Breast epithelium (tissue), 4 donors: ENCODE data around the gene UNC80. TPM values are rescaled to one million over a fixed set of nuclear protein-coding genes. Genes with fewer than 3 reads are reported as not detected.

Source experiments
- DNase-seq, 2 donors: peaks; one replicate each; pipeline ENCODE4 v3.0.0-alpha.2; 2019; ENCODE audit warnings: low spot score in 2 of 2
- H3K27ac ChIP-seq, 2 donors: fragments of 200-600 bp; sonication (generic) in 1 of 2; one replicate each; pipeline ENCODE4 v1.5.1; 2016 to 2019; ENCODE audit warnings: mild to moderate bottlenecking in 1 of 2
- H3K27me3 ChIP-seq, 2 donors: fragments of 200-600 bp; sonication (generic) in 1 of 2; one replicate each; pipeline versions ENCODE4 v1.5.1 to v1.6.0; 2017 to 2019; ENCODE audit warnings: control low read depth in 1 of 2, mild to moderate bottlenecking in 1 of 2
- H3K36me3 ChIP-seq: fragments of 200-600 bp; one replicate; pipeline ENCODE4 v1.5.1; 2019
- H3K4me1 ChIP-seq, 2 donors: fragments of 200-600 bp; sonication (generic); one replicate each; pipeline ENCODE4 v1.5.1; 2016 to 2019; ENCODE audit warnings: control low read depth in 1 of 2
- H3K4me3 ChIP-seq, 3 donors: fragments of 200-600 bp; sonication (generic); 1 replicate in 2 of 3; 2 replicates in 1 of 3; pipeline ENCODE4 v1.5.1; 2016 to 2019; ENCODE audit warnings: mild to moderate bottlenecking in 3 of 3, moderate library complexity in 2 of 3
- H3K9me3 ChIP-seq, 2 donors: fragments of 200-600 bp; sonication (generic) in 1 of 2; one replicate each; pipeline ENCODE4 v1.5.1; 2016 to 2019; ENCODE audit warnings: control low read depth in 1 of 2
- POLR2A ChIP-seq: fragments of 450-650 bp; IDR thresholded peaks from one replicate; pipeline ENCODE4 v1.6.1; 2016; ENCODE audit warnings: antibody characterized with exemption, mild to moderate bottlenecking, moderate library complexity
- POLR2AphosphoS5 ChIP-seq, 3 donors: sonication (generic); formaldehyde crosslinking; IDR thresholded peaks; one replicate each; pipeline ENCODE4 v1.6.1; 2017; ENCODE audit warnings: antibody characterized with exemption in 3 of 3
- intact Hi-C: fragments of 100-400 bp; cut with DNase I; formaldehyde crosslinking; loops from one replicate; pipeline ENCODE4 v1.15.1; 2023; ENCODE audit warnings: low total_unique reads
- total RNA-seq, 3 donors: library from RNA; depleted of rRNA; stranded (reverse); fragments of >200 nt; gene quantifications; one replicate each; pipeline ENCODE4 v1.1.0, GENCODE V29; 2016
- TF ChIP-seq, protein P1 (sequence below), 3 donors: fragments of 450-650 bp; IDR thresholded peaks; one replicate each; pipeline ENCODE4 v1.5.1; 2016 to 2017; ENCODE audit warnings: antibody characterized with exemption in 3 of 3, mild to moderate bottlenecking in 3 of 3, moderate library complexity in 3 of 3

Gene UNC80
- total RNA-seq, 3 donors from 2014 or later, result under 0.01 TPM; not detected in 2

DNA sequence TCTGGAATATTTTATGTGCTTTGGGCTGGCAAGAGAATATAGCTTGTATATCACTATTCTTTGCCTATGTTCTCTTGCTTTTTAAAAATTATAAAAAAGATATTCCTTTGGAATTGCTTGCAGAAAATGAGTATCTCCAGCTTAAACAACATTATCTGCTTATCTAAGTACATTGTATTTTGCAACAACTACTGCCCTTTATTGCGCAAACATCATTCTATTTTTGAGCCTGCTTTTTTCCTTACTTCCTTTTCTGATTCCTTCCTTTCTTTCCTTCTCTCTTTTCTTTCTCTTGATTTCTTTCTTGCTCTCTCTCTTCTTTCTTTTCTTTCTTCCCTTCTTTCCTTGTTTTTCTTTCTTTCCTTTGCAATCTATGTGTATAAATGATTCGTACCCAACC is 74.0 kb downstream of the UNC80 start:
- TF ChIP-seq POLR2A (no peak), POLR2AphosphoS5 (IDR thresholded peaks at IDR 0.05) (no peak)
- TF ChIP-seq, protein P1, sequence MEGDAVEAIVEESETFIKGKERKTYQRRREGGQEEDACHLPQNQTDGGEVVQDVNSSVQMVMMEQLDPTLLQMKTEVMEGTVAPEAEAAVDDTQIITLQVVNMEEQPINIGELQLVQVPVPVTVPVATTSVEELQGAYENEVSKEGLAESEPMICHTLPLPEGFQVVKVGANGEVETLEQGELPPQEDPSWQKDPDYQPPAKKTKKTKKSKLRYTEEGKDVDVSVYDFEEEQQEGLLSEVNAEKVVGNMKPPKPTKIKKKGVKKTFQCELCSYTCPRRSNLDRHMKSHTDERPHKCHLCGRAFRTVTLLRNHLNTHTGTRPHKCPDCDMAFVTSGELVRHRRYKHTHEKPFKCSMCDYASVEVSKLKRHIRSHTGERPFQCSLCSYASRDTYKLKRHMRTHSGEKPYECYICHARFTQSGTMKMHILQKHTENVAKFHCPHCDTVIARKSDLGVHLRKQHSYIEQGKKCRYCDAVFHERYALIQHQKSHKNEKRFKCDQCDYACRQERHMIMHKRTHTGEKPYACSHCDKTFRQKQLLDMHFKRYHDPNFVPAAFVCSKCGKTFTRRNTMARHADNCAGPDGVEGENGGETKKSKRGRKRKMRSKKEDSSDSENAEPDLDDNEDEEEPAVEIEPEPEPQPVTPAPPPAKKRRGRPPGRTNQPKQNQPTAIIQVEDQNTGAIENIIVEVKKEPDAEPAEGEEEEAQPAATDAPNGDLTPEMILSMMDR (IDR thresholded peaks at IDR 0.05), result no peak
- intact Hi-C loops, result no loop called here
- no peak for DNase-seq

DNA sequence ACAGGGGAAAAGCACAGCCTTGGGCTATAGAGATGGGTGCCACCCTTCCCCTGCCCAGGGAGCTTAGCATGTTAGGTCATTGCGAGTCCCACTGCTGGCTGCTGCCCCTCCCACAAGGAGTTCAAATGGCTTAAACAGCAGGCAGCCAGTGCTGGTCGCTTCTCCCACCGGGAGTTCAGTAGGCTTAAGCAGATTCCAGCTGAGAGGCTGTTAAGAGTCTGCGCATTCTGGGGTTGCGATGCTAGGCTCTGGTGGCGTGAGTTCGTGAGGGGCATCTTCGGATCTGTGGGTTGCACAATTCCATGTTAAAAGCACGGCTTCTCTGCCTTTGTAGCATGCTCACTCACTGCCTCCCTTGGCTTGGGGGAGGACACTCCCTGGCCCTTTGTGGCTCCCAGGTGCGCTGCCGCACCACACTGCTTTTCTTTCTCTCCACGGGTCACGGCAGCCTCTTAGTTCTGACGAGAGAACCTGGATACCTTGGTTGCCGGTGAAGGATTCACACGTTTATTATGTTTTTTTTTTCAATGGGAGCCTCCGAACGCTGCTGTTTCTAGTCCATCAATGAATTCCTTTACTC is 93.2 kb downstream of the UNC80 start:
- Histone ChIP-seq H3K27ac (no peak overlapping the region), H3K36me3 (no peaks in the 10 kb centered on the region), H3K4me1 (no peaks in the 10 kb centered on the region), H3K9me3 (peaks cover 8% of the 10 kb centered on the region in 2 donors), H3K4me3 (no peak overlapping the region), H3K27me3 (no peaks in the 10 kb centered on the region)
- no peak for DNase-seq
- TF ChIP-seq POLR2AphosphoS5 (IDR thresholded peaks at IDR 0.05) (no peak), POLR2A (no peak)
- TF ChIP-seq, protein P1 (IDR thresholded peaks at IDR 0.05), result no peak
- intact Hi-C loops, result no loop called here

More for the DNA sequence above, 74.0 kb downstream of the UNC80 start:
- Histone ChIP-seq H3K27ac (no peak overlapping the region), H3K36me3 (no peaks in the 10 kb centered on the region), H3K4me1 (no peaks in the 10 kb centered on the region), H3K4me3 (no peak overlapping the region), H3K27me3 (no peaks in the 10 kb centered on the region), H3K9me3 (no peaks in the 10 kb centered on the region)

DNA sequence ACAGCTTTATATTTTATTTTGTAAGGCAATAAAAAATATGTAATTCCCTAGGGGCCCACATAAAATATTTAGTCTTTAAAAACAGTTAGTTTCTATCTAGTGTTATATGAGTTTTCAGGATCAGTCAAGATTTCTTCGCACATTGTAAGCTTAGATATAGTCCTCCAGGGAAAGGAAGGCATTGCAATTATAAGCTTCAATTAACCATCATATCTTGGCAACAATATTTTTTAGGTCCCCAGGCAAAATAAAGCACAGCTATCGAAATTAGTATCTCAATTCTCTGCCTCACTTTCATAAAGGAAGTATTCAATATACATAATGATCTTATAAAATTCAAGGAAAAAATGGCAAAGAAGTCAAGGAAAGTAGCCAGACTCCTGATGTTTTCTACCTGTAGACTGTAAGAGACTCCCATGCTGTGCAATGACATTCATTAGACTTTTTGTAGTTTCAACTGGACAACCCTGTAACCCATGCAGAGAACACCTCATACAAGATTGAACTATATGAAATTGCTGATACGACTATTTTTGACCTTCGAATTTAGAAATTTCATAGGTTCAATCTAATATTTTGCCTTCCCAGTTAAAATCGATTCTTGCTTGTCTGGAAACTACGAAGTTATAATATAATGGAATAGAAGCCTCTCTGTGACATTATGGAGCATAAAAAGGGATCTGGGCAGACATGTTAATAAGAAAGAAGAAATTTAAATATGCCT is 96.8 kb downstream of the UNC80 start:
- no peak for DNase-seq
- H3K4me3 ChIP-seq, result no peak overlapping the region
- H3K4me1 ChIP-seq, result no peaks in the 10 kb centered on the region
- no peaks in the 10 kb centered on the region for H3K36me3 ChIP-seq
- TF ChIP-seq, protein P1 (IDR thresholded peaks at IDR 0.05), result no peak
- no peak for TF ChIP-seq POLR2A
- TF ChIP-seq POLR2AphosphoS5 (IDR thresholded peaks at IDR 0.05), result no peak
- H3K27ac ChIP-seq, result no peak overlapping the region
- peaks cover 8% of the 10 kb centered on the region in 2 donors for H3K9me3 ChIP-seq
- intact Hi-C loops, result no loop called here
- no peaks in the 10 kb centered on the region for H3K27me3 ChIP-seq

DNA sequence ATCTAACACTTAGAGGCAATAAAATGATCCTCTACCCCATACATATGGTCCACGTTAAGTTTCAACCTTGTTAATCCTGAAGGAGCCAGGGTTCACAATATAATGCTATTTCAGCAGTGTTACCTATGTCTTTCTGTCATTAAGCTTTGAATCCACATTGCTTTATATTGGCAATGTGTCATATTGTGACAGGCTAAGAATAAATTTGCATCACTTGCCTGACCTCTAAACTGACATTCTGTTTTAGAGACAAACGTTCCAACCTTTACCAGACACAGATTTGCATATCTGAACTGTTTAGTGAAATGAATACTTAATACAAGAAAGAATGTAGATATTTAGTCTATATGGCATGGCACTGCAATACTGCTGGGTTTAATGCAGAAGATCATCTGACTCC is 98.4 kb downstream of the UNC80 start:
- no peak overlapping the region for H3K4me3 ChIP-seq
- no peaks in the 10 kb centered on the region for H3K36me3 ChIP-seq
- no peak overlapping the region for H3K27ac ChIP-seq
- no peak for DNase-seq
- peaks cover 0 to 2% of the 10 kb centered on the region in 2 donors for H3K9me3 ChIP-seq
- intact Hi-C loops, result no loop called here
- H3K27me3 ChIP-seq, result no peaks in the 10 kb centered on the region
- H3K4me1 ChIP-seq, result no peaks in the 10 kb centered on the region
- TF ChIP-seq POLR2AphosphoS5 (IDR thresholded peaks at IDR 0.05), result no peak
- TF ChIP-seq, protein P1 (IDR thresholded peaks at IDR 0.05), result no peak
- no peak for TF ChIP-seq POLR2A

DNA sequence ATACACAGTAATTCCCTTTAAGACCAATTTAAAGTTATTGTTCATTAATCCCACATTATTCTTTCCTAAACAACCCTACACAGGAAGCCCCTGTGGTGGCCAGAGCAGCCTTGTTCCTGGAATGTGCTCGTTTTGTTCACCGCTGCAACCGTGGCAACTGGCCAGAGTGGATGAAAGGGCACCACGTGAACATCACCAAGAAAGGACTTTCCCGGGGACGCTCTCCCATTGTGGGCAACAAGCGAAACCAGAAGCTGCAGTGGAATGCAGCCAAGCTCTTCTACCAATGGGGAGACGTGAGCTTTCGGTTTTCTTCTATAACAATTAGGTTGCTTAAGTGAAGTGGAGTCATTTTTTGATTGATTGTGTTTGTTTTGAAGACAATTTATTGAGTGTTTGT is 101.0 kb downstream of the UNC80 start:
- no peaks in the 10 kb centered on the region for H3K27me3 ChIP-seq
- no peaks in the 10 kb centered on the region for H3K36me3 ChIP-seq
- intact Hi-C loops, result no loop called here
- DNase-seq, result peak in 1 of 2 donors; percentile 59
- no peak overlapping the region for H3K27ac ChIP-seq
- TF ChIP-seq POLR2A (no peak), POLR2AphosphoS5 (IDR thresholded peaks at IDR 0.05) (no peak)
- TF ChIP-seq, protein P1 (IDR thresholded peaks at IDR 0.05), result no peak
- no peaks in the 10 kb centered on the region for H3K9me3 ChIP-seq
- H3K4me3 ChIP-seq, result peak overlapping the region in 2 of 3 donors; percentile 10 to 33
- no peaks in the 10 kb centered on the region for H3K4me1 ChIP-seq
